Fibroblast of the aortic adventitia (primary cell): ENCODE data around the gene GHRL. TPM values are rescaled to one million over a fixed set of nuclear protein-coding genes. Genes with fewer than 3 reads are reported as not detected.

Source experiments
- DNase-seq: peaks from one replicate; pipeline ENCODE4 v3.0.0-alpha.2; 2010; ENCODE audit warnings: low read depth
- H3K4me3 ChIP-seq: 2 replicates; pipeline ENCODE4 v1.5.1; 2011; ENCODE audit warnings: low read depth, mild to moderate bottlenecking, control low read depth, low read length, moderate library complexity
- total RNA-seq: library from RNA; depleted of rRNA; stranded (reverse); fragments of >200 nt; gene quantifications from 2 replicates; pipeline ENCODE4 v1.2.3, GENCODE V29; 2012; ENCODE audit warnings: low replicate concordance
- TF ChIP-seq, protein P1 (sequence below): IDR thresholded peaks from 2 replicates; pipeline ENCODE4 v1.5.1; 2011; ENCODE audit warnings: mild to moderate bottlenecking, low read length, control low read depth, inconsistent platforms; ENCODE audit not compliant: insufficient read depth

Gene GHRL
- total RNA-seq, 1 donor: not detected

DNA sequence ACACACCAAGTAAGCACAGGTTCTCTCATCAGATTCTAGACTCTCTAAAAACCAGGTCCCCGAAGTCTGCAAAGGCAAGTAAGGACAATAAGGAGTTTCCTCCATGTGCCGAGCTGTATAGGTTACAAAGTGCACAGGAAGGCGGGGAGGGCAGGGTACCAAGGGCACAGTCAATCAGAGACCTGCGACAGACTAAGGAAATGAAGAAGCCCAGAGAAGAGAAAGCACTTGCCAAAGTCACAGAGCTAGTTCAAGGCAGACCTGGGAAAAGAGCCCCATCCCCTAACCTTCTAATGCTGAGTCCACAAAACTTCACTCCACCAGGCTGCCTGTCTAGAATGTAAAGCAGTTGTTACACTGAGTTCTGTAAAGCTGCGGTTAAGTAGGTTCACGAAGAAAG, 26.5 kb upstream of the GHRL start:
- DNase-seq: no peak
- H3K4me3 ChIP-seq: peak overlapping the region; percentile 61
- TF ChIP-seq, protein P1, sequence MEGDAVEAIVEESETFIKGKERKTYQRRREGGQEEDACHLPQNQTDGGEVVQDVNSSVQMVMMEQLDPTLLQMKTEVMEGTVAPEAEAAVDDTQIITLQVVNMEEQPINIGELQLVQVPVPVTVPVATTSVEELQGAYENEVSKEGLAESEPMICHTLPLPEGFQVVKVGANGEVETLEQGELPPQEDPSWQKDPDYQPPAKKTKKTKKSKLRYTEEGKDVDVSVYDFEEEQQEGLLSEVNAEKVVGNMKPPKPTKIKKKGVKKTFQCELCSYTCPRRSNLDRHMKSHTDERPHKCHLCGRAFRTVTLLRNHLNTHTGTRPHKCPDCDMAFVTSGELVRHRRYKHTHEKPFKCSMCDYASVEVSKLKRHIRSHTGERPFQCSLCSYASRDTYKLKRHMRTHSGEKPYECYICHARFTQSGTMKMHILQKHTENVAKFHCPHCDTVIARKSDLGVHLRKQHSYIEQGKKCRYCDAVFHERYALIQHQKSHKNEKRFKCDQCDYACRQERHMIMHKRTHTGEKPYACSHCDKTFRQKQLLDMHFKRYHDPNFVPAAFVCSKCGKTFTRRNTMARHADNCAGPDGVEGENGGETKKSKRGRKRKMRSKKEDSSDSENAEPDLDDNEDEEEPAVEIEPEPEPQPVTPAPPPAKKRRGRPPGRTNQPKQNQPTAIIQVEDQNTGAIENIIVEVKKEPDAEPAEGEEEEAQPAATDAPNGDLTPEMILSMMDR: no peak

DNA sequence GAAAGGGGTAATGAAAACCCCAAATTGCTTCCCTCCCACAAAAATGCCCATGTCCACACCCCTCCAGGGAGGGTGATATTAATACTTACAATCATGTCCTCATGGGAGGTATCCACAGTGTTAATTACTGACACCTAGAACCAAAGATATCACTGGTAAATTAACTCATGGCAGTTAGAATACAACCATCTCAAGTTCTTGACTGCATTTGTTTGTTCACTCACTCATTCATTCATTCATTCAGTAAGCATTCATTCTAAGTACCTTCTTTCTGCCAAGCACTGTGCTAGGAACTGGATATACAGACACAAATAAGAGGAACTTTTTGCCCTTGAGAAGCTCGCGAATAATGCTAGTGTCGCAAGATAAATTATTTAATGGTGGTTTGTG, 25.2 kb upstream of the GHRL start:
- TF ChIP-seq, protein P1: no peak
- DNase-seq: no peak

DNA sequence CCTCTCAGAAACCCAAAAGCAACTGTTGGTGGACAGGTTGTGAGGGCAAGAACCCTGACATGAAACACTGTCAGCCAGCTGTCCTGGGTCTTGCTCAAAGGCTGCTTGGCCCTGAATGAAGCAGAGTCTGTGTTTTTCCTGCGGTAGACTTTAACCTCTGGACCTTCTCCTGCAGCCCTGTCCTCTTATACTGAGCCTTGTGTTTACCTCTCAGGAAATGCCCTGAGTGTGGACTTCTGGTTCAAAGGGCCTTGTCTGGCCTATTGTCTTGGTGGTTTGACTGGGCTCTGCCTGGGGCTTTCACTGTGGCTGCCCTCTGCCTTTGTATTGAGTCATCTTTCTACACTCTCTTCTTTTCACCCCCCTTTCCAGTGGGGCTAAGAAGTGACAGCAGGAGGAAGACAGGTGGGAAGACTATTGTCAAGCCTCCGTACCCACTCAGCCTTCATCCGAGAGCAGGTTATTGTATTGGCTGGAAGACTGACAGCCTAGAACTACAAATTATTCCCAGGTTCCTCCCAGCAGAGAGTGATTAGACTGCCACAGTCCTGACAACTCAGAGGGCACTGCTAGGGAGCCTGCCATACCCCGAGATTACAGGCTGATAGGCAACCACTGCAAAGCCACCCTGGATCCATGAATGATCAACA, 24.7 kb upstream of the GHRL start:
- H3K4me3 ChIP-seq: no peak overlapping the region
- no peak for DNase-seq
- TF ChIP-seq, protein P1: no peak

More for the DNA sequence above, 25.2 kb upstream of the GHRL start:
- H3K4me3 ChIP-seq: no peak overlapping the region

DNA sequence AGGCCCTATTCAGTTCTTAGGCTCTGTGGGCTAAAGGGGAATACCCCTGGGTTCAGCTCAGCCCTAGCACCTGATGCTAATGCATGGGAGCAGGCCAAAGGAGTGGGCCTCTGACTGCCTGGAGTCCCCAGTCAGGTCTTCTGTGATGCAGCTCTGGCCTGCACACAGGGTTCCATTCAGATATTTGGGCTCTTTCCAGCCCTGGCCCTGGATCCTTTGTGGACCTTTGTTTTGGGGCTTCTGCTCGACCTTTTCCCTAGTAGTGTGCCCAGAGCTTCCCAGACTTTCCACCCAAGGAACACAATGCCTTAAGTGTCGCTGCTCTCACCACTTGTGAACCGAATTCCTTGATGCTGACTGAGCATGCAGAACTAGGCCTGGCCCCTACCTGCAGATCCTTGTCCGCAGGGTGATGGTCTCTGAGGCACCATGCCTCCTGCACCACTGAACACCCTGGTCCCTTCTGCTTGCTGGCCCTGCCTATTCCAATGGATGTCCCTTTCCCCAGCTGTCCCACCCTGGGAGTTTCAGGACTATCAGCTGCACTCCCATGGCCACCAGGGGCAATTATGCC, 23.1 kb upstream of the GHRL start:
- no peak for DNase-seq
- TF ChIP-seq, protein P1: no peak
- no peak overlapping the region for H3K4me3 ChIP-seq

DNA sequence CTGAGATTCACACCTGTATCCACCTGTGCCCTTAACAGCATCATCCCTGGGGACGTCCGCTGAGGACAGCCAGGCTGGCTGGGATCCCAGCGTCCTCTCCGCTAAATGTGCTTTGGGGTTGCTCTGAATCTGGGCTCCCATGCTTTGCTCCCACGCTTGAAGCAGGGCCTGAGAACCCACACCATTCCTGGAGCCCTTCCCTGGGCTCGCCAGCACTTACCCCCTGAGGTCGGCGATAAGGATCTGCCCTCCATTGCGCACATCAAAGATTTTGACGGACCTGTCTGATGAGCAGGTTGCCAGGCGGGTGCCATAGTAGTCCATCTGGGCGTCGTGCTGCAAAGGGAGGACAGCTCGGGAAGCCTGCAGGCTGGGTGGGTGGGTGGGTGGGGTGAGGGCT, 22.4 kb upstream of the GHRL start:
- DNase-seq: no peak
- TF ChIP-seq, protein P1: no peak
- no peak overlapping the region for H3K4me3 ChIP-seq

DNA sequence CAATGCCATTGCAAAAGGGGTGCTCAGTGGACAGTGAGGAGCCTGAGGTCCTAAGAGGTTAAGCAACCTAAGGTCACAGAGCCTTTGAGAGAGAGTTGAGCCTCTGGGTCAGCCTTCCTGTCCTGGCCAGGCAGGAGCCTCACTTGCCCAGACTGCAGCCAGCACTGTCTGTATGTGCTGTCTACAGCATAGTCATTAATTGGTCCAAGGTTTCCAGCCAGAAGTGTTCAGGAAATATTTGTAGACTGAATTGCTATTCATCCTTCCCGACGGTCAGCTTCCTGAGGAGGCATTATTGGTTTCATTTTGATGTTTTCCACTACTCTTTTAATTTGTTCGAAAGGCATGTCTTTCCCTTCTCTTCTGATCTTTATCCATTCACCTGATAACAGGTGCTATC, 20.1 kb upstream of the GHRL start:
- TF ChIP-seq, protein P1: no peak
- no peak for DNase-seq
- no peak overlapping the region for H3K4me3 ChIP-seq
